GM18909 (cell line): ENCODE measurements around the gene MADD.
"Not testable (repeated sequence)": the region's sequence is repeated elsewhere in the genome, so short reads cannot be mapped to it uniquely, and the experiment has no call there.

Source experiments
- ATAC-seq: cut with Tn5 transposase; IDR thresholded peaks from one replicate; pipeline ENCODE4 v1.9.1; 2021; ENCODE audit warnings: mild to moderate bottlenecking; ENCODE audit not compliant: unreplicated experiment, poor library complexity

Gene MADD

GRCh38 chr11:47334699-47335411 lies 64.9 kb downstream of the MADD start:
- ATAC-seq: not testable (repeated sequence)

- no peak for ATAC-seq
These were observed 65.8 kb downstream of the MADD start for GRCh38 chr11:47335733-47336132.

- ATAC-seq: no peak
These were observed 66.7 kb downstream of the MADD start for GRCh38 chr11:47336595-47336994.

GRCh38 chr11:47337229-47337924 lies 67.4 kb downstream of the MADD start:
- no peak for ATAC-seq

- ATAC-seq: no peak
These were observed 68.7 kb downstream of the MADD start for GRCh38 chr11:47338396-47339241.

- ATAC-seq: no peak
These were observed 70.1 kb downstream of the MADD start for GRCh38 chr11:47340010-47340409.

- no peak for ATAC-seq
These were observed 71.2 kb downstream of the MADD start for GRCh38 chr11:47340980-47341775.

GRCh38 chr11:47342036-47342803 lies 72.3 kb downstream of the MADD start:
- ATAC-seq: no peak

- no peak for ATAC-seq
These were observed 72.9 kb downstream of the MADD start for GRCh38 chr11:47342854-47343253.

- ATAC-seq: no peak
These were observed 76.1 kb downstream of the MADD start for GRCh38 chr11:47345890-47346563.

GRCh38 chr11:47347137-47347536 lies 77.2 kb downstream of the MADD start:
- no peak for ATAC-seq

- no peak for ATAC-seq
These were observed 78.3 kb downstream of the MADD start for GRCh38 chr11:47348131-47348802.

GRCh38 chr11:47348859-47349258 lies 78.9 kb downstream of the MADD start:
- no peak for ATAC-seq

GRCh38 chr11:47349521-47350095 lies 79.7 kb downstream of the MADD start:
- no peak for ATAC-seq

GRCh38 chr11:47350315-47350714 lies 80.4 kb downstream of the MADD start:
- ATAC-seq: no peak

GRCh38 chr11:47351156-47352126 lies 81.5 kb downstream of the MADD start:
- ATAC-seq: no peak

- ATAC-seq: no peak
These were observed 82.6 kb downstream of the MADD start, which contains the start of gene MYBPC3 for GRCh38 chr11:47352556-47352955. Gene MYBPC3 (minus strand): TSS chr11:47352702. CDS start chr11:47352647, 55 bp downstream.
